ENCODE data around the gene CSNK1G1.

- TF ChIP-seq TAF1 (IDR thresholded peaks at IDR 0.05; ENCODE audit: borderline replicate concordance, low read depth, low read length) (no peak), POLR2A (IDR thresholded peaks at IDR 0.05; ENCODE audit: low read depth, low read length) (no peak), POLR2AphosphoS5 (IDR thresholded peaks at IDR 0.05; ENCODE audit: low read depth, low read length) (no peak)
Measured at GRCh38 chr15:64333516-64333915, 22.5 kb downstream of the CSNK1G1 start.
